ENCODE data around the gene ADGRA1.
"Not testable (repeated sequence)": the region's sequence is repeated elsewhere in the genome, so short reads cannot be mapped to it uniquely, and the experiment has no call there.

- TF ChIP-seq CTCF (conservative IDR thresholded peaks at IDR 0.05 in 1 of 2, IDR thresholded peaks at IDR 0.05 in 1 of 2; ENCODE audit: extremely low read depth in 1 of 2, insufficient read depth in 1 of 2, low read depth in 1 of 2, low read length in 2 of 2); EZH2 (IDR thresholded peaks at IDR 0.05; ENCODE audit: borderline replicate concordance, low read length): not testable (repeated sequence)
Observed at GRCh38 chr10:133111640-133112039, 23.9 kb downstream of the ADGRA1 start.

Data from mammary epithelial cell (primary cell).